Lung (tissue), 12 donors: ENCODE results near the gene SPR. TPM values are rescaled to one million over a fixed set of nuclear protein-coding genes. Genes with fewer than 3 reads are reported as not detected.

Experiments used
- ATAC-seq: fragments of 200-7000 bp; cut with Tn5 transposase; one replicate; pipeline ENCODE4 v1.9.1; 2020; ENCODE audit warnings: moderate number of reproducible peaks; ENCODE audit not compliant: insufficient read depth, low FRiP score
- DNase-seq, 3 donors: peaks; one replicate each; pipeline ENCODE4 v3.0.0-alpha.2; 2013 to 2017
- H3K27ac ChIP-seq, 2 donors: one replicate each; pipeline ENCODE4 v1.5.1; 2013; ENCODE audit warnings: mild to moderate bottlenecking in 2 of 2, moderate library complexity in 2 of 2, control low read depth in 1 of 2, inconsistent platforms in 1 of 2, low read depth in 1 of 2, low read length in 1 of 2
- H3K27me3 ChIP-seq, 3 donors: one replicate each; pipeline ENCODE4 v1.5.1; 2013; ENCODE audit warnings: low read length in 2 of 3; ENCODE audit not compliant: control insufficient read depth in 3 of 3, insufficient read depth in 3 of 3
- H3K36me3 ChIP-seq, 4 donors: one replicate each; pipeline ENCODE4 v1.5.1; 2013; ENCODE audit warnings: low read length in 4 of 4, mild to moderate bottlenecking in 1 of 4, moderate library complexity in 1 of 4; ENCODE audit not compliant: control insufficient read depth in 4 of 4, insufficient read depth in 4 of 4
- H3K4me1 ChIP-seq, 5 donors: one replicate each; pipeline ENCODE4 v1.5.1; 2013; ENCODE audit warnings: low read length in 5 of 5, mild to moderate bottlenecking in 2 of 5, moderate library complexity in 1 of 5; ENCODE audit not compliant: control insufficient read depth in 5 of 5, insufficient read depth in 5 of 5
- H3K4me3 ChIP-seq: one replicate; pipeline ENCODE4 v1.5.1; 2013; ENCODE audit warnings: mild to moderate bottlenecking, control low read depth, moderate library complexity
- H3K9ac ChIP-seq, 2 donors: one replicate each; pipeline ENCODE4 v1.5.1; 2013; ENCODE audit warnings: low read length in 2 of 2, control low read depth in 1 of 2; ENCODE audit not compliant: insufficient read depth in 1 of 2
- H3K9me3 ChIP-seq, 4 donors: one replicate each; pipeline ENCODE4 v1.5.1; 2013; ENCODE audit warnings: low read length in 3 of 4, mild to moderate bottlenecking in 1 of 4, moderate library complexity in 1 of 4; ENCODE audit not compliant: control insufficient read depth in 4 of 4, insufficient read depth in 3 of 4
- WGBS, 2 donors: extraction: QIAGEN DNeasy Blood & Tissue Kit; methylation state at CpG; one replicate each; pipeline ENCODE4 v1.1.7; 2013; 5-methylcytosine and 5-hydroxymethylcytosine counted together
- polyA plus RNA-seq, 2 donors: library from polyadenylated mRNA; stranded (reverse); fragments of 200-250 nt; gene quantifications; one replicate each; pipeline ENCODE4 v1.2.1, GENCODE V29; 2013
- total RNA-seq, 2 donors: library from RNA; depleted of rRNA in 1 of 2; stranded (reverse); fragments of >200 nt in 1 of 2; gene quantifications; one replicate each; pipeline ENCODE4 v1.2.1, GENCODE V29; 2014 to 2021
- TF ChIP-seq, protein P1 (sequence below): IDR thresholded peaks from 2 replicates; pipeline ENCODE4 v1.5.1; 2012; ENCODE audit warnings: mild to moderate bottlenecking; ENCODE audit errors: control extremely low read depth, extremely low read depth
- donor health status: control.
- donor health status: control.
- donor health status: Bipolar disorder and iron deficiency.
- donor health status: healthy.
- donor health status: DM: yes; HTN: yes; CAD: no.

The SPR gene
- total and polyA plus RNA-seq, 4 donors, result 11.1 to 38.0 (median 31.9) TPM

DNA sequence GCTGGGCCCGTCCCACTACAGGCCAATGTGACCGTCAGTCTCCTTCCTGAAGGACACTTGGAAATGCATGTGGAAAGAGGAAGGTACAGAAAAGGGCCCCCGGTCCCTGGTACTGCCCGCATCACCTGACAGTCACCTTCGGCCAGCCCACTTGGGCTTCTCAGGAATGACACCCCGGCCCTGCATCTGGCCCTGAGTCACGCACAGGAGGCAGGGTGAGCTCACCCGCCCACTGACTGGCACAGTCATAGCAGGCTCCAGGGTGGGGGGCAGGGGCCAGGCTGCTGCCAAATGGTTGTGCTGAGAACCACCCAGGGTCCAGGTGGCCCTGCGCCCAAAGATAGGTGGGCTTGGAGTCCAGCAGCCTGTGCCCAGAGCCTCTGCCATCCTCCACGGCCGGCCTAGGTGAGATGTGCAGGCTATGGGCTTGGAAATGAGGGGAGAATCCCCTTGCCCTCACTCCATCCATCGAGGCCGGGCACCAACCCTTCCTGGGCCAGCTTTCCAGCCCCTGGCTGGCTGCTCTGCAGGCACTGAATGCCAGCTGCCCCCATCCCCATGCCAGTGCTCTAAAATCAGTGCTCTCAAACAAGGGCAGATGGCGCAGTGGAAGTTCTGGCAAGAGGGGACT is 44.2 kb downstream of the SPR start:
- Histone ChIP-seq H3K4me1 (peaks cover 0 to 5% (median 0%) of the 10 kb centered on the region in 5 donors), H3K9ac (no peak overlapping the region), H3K27me3 (peaks cover 2 to 42% (median 39%) of the 10 kb centered on the region in 3 donors), H3K4me3 (no peak overlapping the region), H3K36me3 (no peaks in the 10 kb centered on the region), H3K27ac (no peak overlapping the region), H3K9me3 (no peaks in the 10 kb centered on the region)
- ATAC-seq (no peak), DNase-seq (no peak)
- TF ChIP-seq, protein P1, sequence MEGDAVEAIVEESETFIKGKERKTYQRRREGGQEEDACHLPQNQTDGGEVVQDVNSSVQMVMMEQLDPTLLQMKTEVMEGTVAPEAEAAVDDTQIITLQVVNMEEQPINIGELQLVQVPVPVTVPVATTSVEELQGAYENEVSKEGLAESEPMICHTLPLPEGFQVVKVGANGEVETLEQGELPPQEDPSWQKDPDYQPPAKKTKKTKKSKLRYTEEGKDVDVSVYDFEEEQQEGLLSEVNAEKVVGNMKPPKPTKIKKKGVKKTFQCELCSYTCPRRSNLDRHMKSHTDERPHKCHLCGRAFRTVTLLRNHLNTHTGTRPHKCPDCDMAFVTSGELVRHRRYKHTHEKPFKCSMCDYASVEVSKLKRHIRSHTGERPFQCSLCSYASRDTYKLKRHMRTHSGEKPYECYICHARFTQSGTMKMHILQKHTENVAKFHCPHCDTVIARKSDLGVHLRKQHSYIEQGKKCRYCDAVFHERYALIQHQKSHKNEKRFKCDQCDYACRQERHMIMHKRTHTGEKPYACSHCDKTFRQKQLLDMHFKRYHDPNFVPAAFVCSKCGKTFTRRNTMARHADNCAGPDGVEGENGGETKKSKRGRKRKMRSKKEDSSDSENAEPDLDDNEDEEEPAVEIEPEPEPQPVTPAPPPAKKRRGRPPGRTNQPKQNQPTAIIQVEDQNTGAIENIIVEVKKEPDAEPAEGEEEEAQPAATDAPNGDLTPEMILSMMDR, result no peak
- 89 to 94% methylated on average over 14 of the region's 14 CpGs for WGBS, 2 donors

DNA sequence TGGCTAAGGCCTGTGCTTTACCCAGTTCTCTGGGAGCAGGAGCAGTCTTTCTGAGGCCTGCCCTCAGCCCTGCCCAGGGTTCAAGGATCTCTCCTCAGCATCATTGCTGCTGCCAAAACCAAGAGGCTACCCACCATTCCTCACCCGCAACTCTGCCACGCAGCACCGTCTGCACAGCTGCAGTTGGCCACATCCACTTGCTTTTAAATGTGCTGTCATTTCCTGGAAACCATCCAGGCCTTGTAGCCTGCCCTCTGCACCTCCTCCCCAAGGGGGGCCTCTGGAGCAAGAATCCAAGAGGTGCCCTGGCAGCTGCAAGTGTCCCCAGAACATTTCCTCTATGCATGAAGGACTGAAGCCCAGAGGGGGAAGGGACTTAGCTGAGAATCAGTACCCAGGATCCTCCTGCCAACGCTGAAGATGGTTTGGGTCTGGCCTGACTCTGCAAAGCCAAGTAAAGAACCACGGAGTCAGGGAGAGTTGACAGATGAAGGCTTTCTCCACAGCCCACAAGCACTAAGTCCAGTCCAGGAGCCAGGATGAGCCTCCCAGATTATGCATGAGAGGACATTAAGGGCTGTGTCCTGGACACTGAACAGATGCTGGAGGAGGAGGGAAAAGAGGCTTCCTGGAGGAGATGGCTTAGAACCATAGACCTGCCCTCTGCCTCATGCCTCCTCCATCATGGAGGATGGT is 45.0 kb downstream of the SPR start:
- H3K36me3 ChIP-seq, result no peaks in the 10 kb centered on the region
- H3K4me1 ChIP-seq, result peaks cover 0 to 5% (median 0%) of the 10 kb centered on the region in 5 donors
- no peak for ATAC-seq
- H3K9me3 ChIP-seq, result no peaks in the 10 kb centered on the region
- DNase-seq, result peak in 2 of 3 donors; percentile 17 to 38
- H3K4me3 ChIP-seq, result no peak overlapping the region
- H3K9ac ChIP-seq, result no peak overlapping the region
- H3K27me3 ChIP-seq, result peaks cover 0 to 34% (median 31%) of the 10 kb centered on the region in 3 donors
- TF ChIP-seq, protein P1, result no peak
- H3K27ac ChIP-seq, result no peak overlapping the region
- 44 to 45% methylated on average over 5 of the region's 5 CpGs for WGBS, 2 donors

DNA sequence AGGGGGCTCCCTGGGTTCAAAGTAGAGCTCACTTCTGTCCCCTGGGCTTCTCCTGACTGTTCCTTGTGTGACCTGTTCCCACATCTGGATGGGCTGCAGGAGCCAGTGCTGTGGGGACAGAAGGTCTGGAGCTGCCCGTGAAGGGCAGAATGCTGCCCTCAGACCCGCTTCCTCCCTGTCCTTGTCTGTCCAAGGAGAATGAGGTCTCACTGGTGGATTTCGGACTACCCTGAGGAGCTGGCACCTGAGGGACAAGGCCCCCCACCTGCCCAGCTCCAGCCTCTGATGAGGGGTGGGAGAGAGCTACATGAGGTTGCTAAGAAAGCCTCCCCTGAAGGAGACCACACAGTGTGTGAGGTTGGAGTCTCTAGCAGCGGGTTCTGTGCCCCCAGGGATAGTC is 45.6 kb downstream of the SPR start:
- ATAC-seq (no peak), DNase-seq (no peak)
- no peak overlapping the region for H3K4me3 ChIP-seq
- peaks cover 0 to 5% (median 0%) of the 10 kb centered on the region in 5 donors for H3K4me1 ChIP-seq
- H3K36me3 ChIP-seq, result no peaks in the 10 kb centered on the region
- TF ChIP-seq, protein P1, result no peak
- H3K27me3 ChIP-seq, result peaks cover 0 to 28% (median 25%) of the 10 kb centered on the region in 3 donors
- no peak overlapping the region for H3K27ac ChIP-seq
- WGBS, 2 donors, result 88 to 89% methylated on average over 4 of the region's 4 CpGs
- H3K9ac ChIP-seq, result no peak overlapping the region
- no peaks in the 10 kb centered on the region for H3K9me3 ChIP-seq
